K562 (cell line): Measurements from ENCODE around the gene LILRA5.
"Not testable (repeated sequence)": the region's sequence is repeated elsewhere in the genome, so short reads cannot be mapped to it uniquely, and the experiment has no call there.

Experiments used
- CTCF ChIP-seq, 3 experiments: IDR thresholded peaks in 2 of 3; conservative IDR thresholded peaks in 1 of 3; 2 replicates each; pipeline ENCODE4 v1.5.1; 2011 to 2012; ENCODE audit warnings: low read length in 3 of 3, mild to moderate bottlenecking in 3 of 3, control low read depth in 2 of 3, improper control_type of control experiment in 1 of 3, inconsistent platforms in 1 of 3, low read depth in 1 of 3, mixed read lengths in 1 of 3, moderate library complexity in 1 of 3; ENCODE audit not compliant: insufficient read depth in 2 of 3
- E2F6 ChIP-seq, 2 experiments: IDR thresholded peaks; 2 replicates each; pipeline ENCODE4 v1.6.1; 2011; ENCODE audit warnings: borderline replicate concordance in 1 of 2, control low read depth in 1 of 2, low read depth in 1 of 2, low read length in 1 of 2, mild to moderate bottlenecking in 1 of 2, mixed read lengths in 1 of 2, moderate library complexity in 1 of 2; ENCODE audit not compliant: insufficient read depth in 1 of 2, insufficient read length in 1 of 2, poor library complexity in 1 of 2, severe bottlenecking in 1 of 2; ENCODE audit errors: extremely low read depth in 1 of 2
- JUNB ChIP-seq: fragments of 450-650 bp; formaldehyde crosslinking; conservative IDR thresholded peaks from 2 replicates; pipeline ENCODE4 v1.4.0; 2020; ENCODE audit warnings: mild to moderate bottlenecking
- NFIC ChIP-seq: fragments of 450-650 bp; IDR thresholded peaks from 2 replicates; pipeline ENCODE4 v1.6.1; 2017; ENCODE audit warnings: mild to moderate bottlenecking, inconsistent platforms
- PATZ1 ChIP-seq: fragments of 250-450 bp; sonication (Bioruptor Pico); IDR thresholded peaks from 2 replicates; pipeline ENCODE4 v1.5.0; 2020; ENCODE audit warnings: mild to moderate bottlenecking, borderline replicate concordance
- POLR2AphosphoS5 ChIP-seq: IDR thresholded peaks from 2 replicates; pipeline ENCODE4 v1.6.1; 2011; ENCODE audit warnings: mild to moderate bottlenecking, low read depth, low read length, moderate library complexity; ENCODE audit not compliant: control insufficient read depth, insufficient read depth
- POLR3A ChIP-seq: IDR thresholded peaks from 2 replicates; pipeline ENCODE4 v1.6.1; 2011; ENCODE audit warnings: borderline replicate concordance, mild to moderate bottlenecking, moderate library complexity; ENCODE audit not compliant: insufficient read length, insufficient read depth; ENCODE audit errors: extremely low read depth
- RAD21 ChIP-seq, 2 experiments: fragments of 250-450 bp in 1 of 2; fragments of 450-650 bp in 1 of 2; sonication (Bioruptor Pico) in 1 of 2; formaldehyde crosslinking in 1 of 2; IDR thresholded peaks in 1 of 2; conservative IDR thresholded peaks in 1 of 2; 2 replicates each; pipeline versions ENCODE4 v1.4.0 to v1.8.0; 2020 to 2022; ENCODE audit warnings: mild to moderate bottlenecking in 2 of 2, moderate library complexity in 1 of 2
- RBBP5 ChIP-seq: fragments of 200-600 bp; sonication (generic); IDR thresholded peaks from 2 replicates; pipeline ENCODE4 v1.6.1; 2012; ENCODE audit warnings: borderline replicate concordance, mild to moderate bottlenecking, low read length, control low read depth, inconsistent platforms; ENCODE audit not compliant: insufficient read depth, poor library complexity, severe bottlenecking
- SMC3 ChIP-seq: conservative IDR thresholded peaks from 2 replicates; pipeline ENCODE4 v1.6.1; 2011; ENCODE audit warnings: low read depth, low read length, improper control_type of control experiment; ENCODE audit not compliant: insufficient read depth
- ZNF696 ChIP-seq: fragments of 250-450 bp; sonication (Bioruptor Pico); conservative IDR thresholded peaks from 2 replicates; pipeline ENCODE4 v1.4.0; 2020; ENCODE audit warnings: mild to moderate bottlenecking, moderate library complexity

GRCh38 chr19:54285427-54286056 lies 27.4 kb downstream of the LILRA5 start:
- not testable (repeated sequence) for TF ChIP-seq POLR3A; ZNF696; RAD21 (CRISPR knock-in tag; conservative IDR thresholded peaks at IDR 0.05 in 1 of 2, IDR thresholded peaks at IDR 0.05 in 1 of 2); SMC3; POLR2AphosphoS5; CTCF (IDR thresholded peaks at IDR 0.05 in 2 of 3, conservative IDR thresholded peaks at IDR 0.05 in 1 of 3; ENCODE audit: insufficient read depth in 2 of 3, low read depth in 1 of 3, low read length in 3 of 3); E2F6 (IDR thresholded peaks at IDR 0.05; ENCODE audit: borderline replicate concordance in 1 of 2, extremely low read depth in 1 of 2, insufficient read depth in 1 of 2, insufficient read length in 1 of 2, low read depth in 1 of 2, low read length in 1 of 2, poor library complexity in 1 of 2, severe bottlenecking in 1 of 2); PATZ1; JUNB (CRISPR knock-in tag); RBBP5; NFIC
